Hepatocyte (in vitro differentiated cells): ENCODE measurements around the gene LRBA. TPM values are rescaled to one million over a fixed set of nuclear protein-coding genes. Genes with fewer than 3 reads are reported as not detected.

Experiments used
- DNase-seq: peaks from one replicate; pipeline ENCODE4 v3.0.0-alpha.2; 2016; ENCODE audit warnings: low spot score
- H2AFZ ChIP-seq: fragments of 200-600 bp; sonication (generic); 2 replicates; pipeline ENCODE4 v1.6.0; 2016; ENCODE audit warnings: antibody characterized with exemption, mild to moderate bottlenecking
- H3K27ac ChIP-seq: fragments of 200-600 bp; sonication (generic); 2 replicates; pipeline ENCODE4 v1.5.1; 2016; ENCODE audit warnings: mild to moderate bottlenecking
- H3K27me3 ChIP-seq: fragments of 200-600 bp; sonication (generic); 2 replicates; pipeline ENCODE4 v1.6.1; 2016
- H3K36me3 ChIP-seq: fragments of 200-600 bp; sonication (generic); replicated peaks from 2 replicates; pipeline ENCODE4 v1.5.1; 2016; ENCODE audit warnings: low read depth; ENCODE audit not compliant: insufficient read depth
- H3K4me1 ChIP-seq: fragments of 200-600 bp; sonication (generic); 2 replicates; pipeline ENCODE4 v1.5.1; 2016; ENCODE audit warnings: mild to moderate bottlenecking, moderate library complexity; ENCODE audit not compliant: insufficient read depth
- H3K4me2 ChIP-seq: fragments of 200-600 bp; sonication (generic); 2 replicates; pipeline ENCODE4 v1.6.0; 2016
- H3K4me3 ChIP-seq: fragments of 200-600 bp; sonication (generic); 2 replicates; pipeline ENCODE4 v1.5.1; 2016; ENCODE audit warnings: mild to moderate bottlenecking
- H3K79me2 ChIP-seq: fragments of 200-600 bp; sonication (generic); 2 replicates; pipeline ENCODE4 v1.6.0; 2017; ENCODE audit warnings: mild to moderate bottlenecking
- H3K9me2 ChIP-seq: fragments of 200-600 bp; sonication (generic); replicated peaks from 2 replicates; pipeline ENCODE4 v1.6.0; 2017; ENCODE audit warnings: mild to moderate bottlenecking; ENCODE audit not compliant: insufficient read depth
- H3K9me3 ChIP-seq: fragments of 200-600 bp; sonication (generic); 2 replicates; pipeline ENCODE4 v1.5.1; 2016; ENCODE audit warnings: low read depth, mild to moderate bottlenecking
- H4K20me1 ChIP-seq: fragments of 200-600 bp; sonication (generic); 2 replicates; pipeline ENCODE4 v1.6.0; 2016; ENCODE audit warnings: mild to moderate bottlenecking; ENCODE audit not compliant: insufficient read depth, poor library complexity, severe bottlenecking
- CTCF ChIP-seq: fragments of 200-600 bp; sonication (generic); IDR thresholded peaks from 2 replicates; pipeline ENCODE4 v1.5.1; 2016; ENCODE audit warnings: antibody characterized with exemption, mild to moderate bottlenecking; ENCODE audit not compliant: poor library complexity
- EZH2 ChIP-seq: fragments of 200-600 bp; sonication (generic); IDR thresholded peaks from 2 replicates; pipeline ENCODE4 v1.6.1; 2016; ENCODE audit warnings: antibody characterized with exemption, mild to moderate bottlenecking, borderline replicate concordance
- EZH2phosphoT487 ChIP-seq: fragments of 200-600 bp; sonication (generic); IDR thresholded peaks from one replicate; pipeline ENCODE4 v1.6.1; 2018; ENCODE audit warnings: antibody characterized with exemption, mild to moderate bottlenecking, low read depth, moderate library complexity; ENCODE audit not compliant: unreplicated experiment, severe bottlenecking
- WGBS: methylation state at CpG from one replicate; pipeline ENCODE4 v1.1.6; 2016; ENCODE audit warnings: low lambda C conversion rate; ENCODE audit errors: missing lambda C conversion rate; 5-methylcytosine and 5-hydroxymethylcytosine counted together
- polyA plus RNA-seq: library from polyadenylated mRNA; unstranded; fragments of >200 nt; fragmentation: Nextera tagmentation; extraction: Ambion mirVana; gene quantifications from 2 replicates; pipeline ENCODE4 v1.2.1, GENCODE V29; 2016
- total RNA-seq: library from RNA; depleted of rRNA; stranded (reverse); fragments of >200 nt; gene quantifications from 2 replicates; pipeline ENCODE4 v1.2.3, GENCODE V29; 2014

LRBA gene
- total and polyA plus RNA-seq, 2 experiments from 2014 or later = 14.1 to 69.4 TPM

GRCh38 chr4:150534818-150535217 lies 480.3 kb downstream of the LRBA start:
- Histone ChIP-seq H3K79me2 (no peaks in the 10 kb centered on the region), H3K4me1 (no peaks in the 10 kb centered on the region)
- TF ChIP-seq EZH2 (no peak), EZH2phosphoT487 (no peak), CTCF (no peak)

GRCh38 chr4:150533673-150534072 lies 481.4 kb downstream of the LRBA start:
- Histone ChIP-seq H2AFZ (no peak overlapping the region), H4K20me1 (no peaks in the 10 kb centered on the region), H3K4me3 (no peak overlapping the region), H3K4me1 (no peaks in the 10 kb centered on the region), H3K4me2 (no peak overlapping the region), H3K36me3 (no peaks in the 10 kb centered on the region), H3K79me2 (no peaks in the 10 kb centered on the region), H3K27ac (no peak overlapping the region), H3K9me2 (no peaks in the 10 kb centered on the region), H3K27me3 (no peaks in the 10 kb centered on the region), H3K9me3 (no peaks in the 10 kb centered on the region)
- TF ChIP-seq EZH2 (no peak), EZH2phosphoT487 (no peak), CTCF (no peak)
- no peak for DNase-seq
- WGBS = 89% methylated on average over 3 of the region's 3 CpGs

More at GRCh38 chr4:150534818-150535217, 480.3 kb downstream of the LRBA start:
- no peak overlapping the region for H3K27ac ChIP-seq
- H3K9me3 ChIP-seq = no peaks in the 10 kb centered on the region
- no peaks in the 10 kb centered on the region for H4K20me1 ChIP-seq
- no peak overlapping the region for H2AFZ ChIP-seq
- no peaks in the 10 kb centered on the region for H3K9me2 ChIP-seq
- no peaks in the 10 kb centered on the region for H3K36me3 ChIP-seq
- DNase-seq = no peak
- no peaks in the 10 kb centered on the region for H3K27me3 ChIP-seq
- no peak overlapping the region for H3K4me3 ChIP-seq
- H3K4me2 ChIP-seq = no peak overlapping the region

- no peak for DNase-seq
These were observed 489.7 kb downstream of the LRBA start for GRCh38 chr4:150525321-150525868.

More at GRCh38 chr4:150525321-150525868, 489.7 kb downstream of the LRBA start:
- Histone ChIP-seq H2AFZ (no peak overlapping the region), H3K79me2 (no peaks in the 10 kb centered on the region), H4K20me1 (no peaks in the 10 kb centered on the region), H3K9me3 (no peaks in the 10 kb centered on the region), H3K9me2 (no peaks in the 10 kb centered on the region), H3K4me1 (no peaks in the 10 kb centered on the region), H3K27ac (no peak overlapping the region), H3K27me3 (no peaks in the 10 kb centered on the region), H3K4me3 (no peak overlapping the region), H3K36me3 (no peaks in the 10 kb centered on the region), H3K4me2 (no peak overlapping the region)
- 69% methylated on average over 3 of the region's 3 CpGs for WGBS
- TF ChIP-seq EZH2 (no peak), EZH2phosphoT487 (no peak), CTCF (no peak)
